Uterus (tissue), 2 donors: ENCODE data around the gene THRSP.

Experiments used
- CTCF ChIP-seq, 4 experiments: fragments of 200-600 bp in 2 of 4; fragments of 450-650 bp in 2 of 4; sonication (generic) in 2 of 4; IDR thresholded peaks; one replicate each; pipeline ENCODE4 v1.5.1; 2016 to 2019; ENCODE audit warnings: antibody characterized with exemption in 4 of 4, mild to moderate bottlenecking in 2 of 4, moderate library complexity in 1 of 4
- POLR2A ChIP-seq, 2 donors: fragments of 450-650 bp; IDR thresholded peaks; one replicate each; pipeline ENCODE4 v1.6.1; 2016; ENCODE audit warnings: antibody characterized with exemption in 2 of 2, mild to moderate bottlenecking in 1 of 2, moderate library complexity in 1 of 2

DNA sequence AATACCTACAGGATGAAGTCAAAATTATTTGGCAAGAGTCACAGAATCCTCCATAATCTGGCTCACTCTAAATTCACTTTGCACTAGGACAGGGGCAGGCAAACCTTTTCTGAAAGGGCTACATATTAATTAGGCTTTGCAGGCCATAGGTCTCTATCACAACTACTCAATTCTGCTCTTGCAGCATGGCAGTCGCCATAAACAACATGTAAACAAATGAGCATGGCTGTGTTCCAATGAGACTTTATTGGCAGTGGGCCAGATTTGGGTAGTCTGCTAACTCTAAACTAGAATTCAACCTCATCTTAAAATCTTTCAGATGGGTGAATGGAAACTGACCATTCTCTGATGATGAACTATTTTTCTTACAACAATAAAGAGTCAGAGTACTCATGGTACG, 5.8 kb downstream of the THRSP start:
- TF ChIP-seq POLR2A (IDR thresholded peaks at IDR 0.05) (no peak), CTCF (IDR thresholded peaks at IDR 0.05) (no peak)
